ENCODE measurements around the gene SLC2A4.
"Not testable (repeated sequence)": the region's sequence is repeated elsewhere in the genome, so short reads cannot be mapped to it uniquely, and the experiment has no call there.

The SLC2A4 gene

GRCh38 chr17:7281074-7281952, at the start of gene SLC2A4:
TSS of gene SLC2A4 (plus strand) at chr17:7281718. CDS start at chr17:7281935, 217 bp downstream.
- DNase-seq = peak; percentile 82

DNA sequence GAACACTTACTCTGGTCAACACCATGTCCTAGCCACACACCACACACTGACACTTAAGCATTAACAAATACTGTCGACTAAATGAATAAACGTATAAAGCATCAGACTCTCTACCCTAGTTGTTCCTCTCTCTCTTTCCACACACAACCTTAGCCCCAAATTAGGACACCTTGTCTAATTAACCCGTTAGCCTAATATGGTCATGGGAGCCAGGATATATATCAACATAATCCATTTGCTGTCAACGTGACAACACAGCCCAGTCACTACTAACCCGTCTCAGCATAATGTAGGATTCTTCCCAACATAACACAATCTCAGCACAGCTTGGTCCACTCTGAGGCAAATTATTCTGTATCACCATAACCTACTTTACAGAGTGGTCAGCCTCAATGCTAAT, 49.4 kb upstream of the SLC2A4 start:
- no peak for DNase-seq

DNA sequence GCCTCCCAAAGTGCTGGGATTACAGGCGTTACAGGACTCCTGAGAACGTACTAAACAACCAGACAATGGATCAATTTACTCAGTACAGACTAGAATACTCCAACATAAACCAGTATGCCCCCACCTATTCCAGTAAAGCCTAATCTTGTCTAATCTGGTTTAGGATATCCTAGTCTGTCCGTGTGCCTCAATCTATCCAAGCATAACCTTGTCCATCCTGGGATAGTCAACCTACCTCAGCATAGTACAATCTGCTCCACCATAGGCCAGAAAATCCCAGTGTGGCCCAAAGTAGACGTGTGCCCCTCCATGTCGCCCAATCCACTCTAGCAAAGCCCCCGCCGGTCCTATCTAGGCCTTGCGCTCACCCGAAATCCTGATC, 47.8 kb upstream of the SLC2A4 start:
- DNase-seq = no peak

GRCh38 chr17:7234083-7234951, 47.2 kb upstream of the SLC2A4 start, which contains the start of gene DVL2:
TSS of gene DVL2 (minus strand) at chr17:7234517. CDS start at chr17:7234262, 255 bp downstream.
- DNase-seq = peak; percentile 92

GRCh38 chr17:7235693-7236665, 45.5 kb upstream of the SLC2A4 start:
- DNase-seq = no peak

DNA sequence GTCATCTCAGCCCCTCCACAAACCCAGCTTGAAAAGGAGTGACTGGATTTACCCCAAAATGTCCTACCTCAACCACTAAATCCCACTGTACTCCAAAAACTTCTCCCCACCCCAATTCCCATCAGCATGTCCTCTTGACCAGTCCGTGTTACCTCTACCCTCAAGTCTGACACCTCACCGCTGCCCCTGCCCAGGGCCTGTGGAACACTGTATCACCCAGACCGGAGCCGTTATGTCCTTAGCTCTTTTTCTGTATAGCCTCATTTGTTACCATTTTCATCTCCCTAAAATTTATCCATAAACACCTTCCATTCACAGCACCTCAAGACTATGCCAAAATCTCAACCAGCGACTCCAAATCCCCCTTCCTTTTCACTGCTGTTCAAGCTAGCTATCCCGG, 44.7 kb upstream of the SLC2A4 start:
- no peak for DNase-seq

DNA sequence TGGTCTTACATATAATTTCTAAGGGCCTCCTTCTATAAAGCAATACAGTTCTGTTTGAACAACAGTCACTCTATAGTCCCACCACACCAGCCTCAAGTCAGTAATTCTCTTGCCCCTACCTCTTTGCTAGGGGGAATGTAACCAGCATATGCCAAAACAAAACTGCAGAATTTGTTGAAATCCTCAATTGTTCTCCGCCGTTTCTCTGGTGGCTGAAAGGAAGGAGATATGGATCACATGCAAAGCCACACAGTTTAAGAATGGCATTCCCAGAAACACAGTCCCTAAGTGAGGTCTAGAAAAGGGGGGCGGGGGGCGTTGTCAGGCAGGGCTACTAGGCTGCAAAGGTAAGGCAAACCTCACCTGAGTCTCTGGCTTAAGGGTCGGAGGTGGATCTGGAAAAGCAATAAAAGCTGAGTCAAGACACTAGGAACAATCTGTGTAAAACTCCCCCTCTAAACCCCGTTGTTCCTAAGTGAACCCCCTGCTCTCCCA, 44.2 kb upstream of the SLC2A4 start:
- DNase-seq = no peak

GRCh38 chr17:7237761-7238419, 43.6 kb upstream of the SLC2A4 start:
- peak; percentile 82 for DNase-seq

DNA sequence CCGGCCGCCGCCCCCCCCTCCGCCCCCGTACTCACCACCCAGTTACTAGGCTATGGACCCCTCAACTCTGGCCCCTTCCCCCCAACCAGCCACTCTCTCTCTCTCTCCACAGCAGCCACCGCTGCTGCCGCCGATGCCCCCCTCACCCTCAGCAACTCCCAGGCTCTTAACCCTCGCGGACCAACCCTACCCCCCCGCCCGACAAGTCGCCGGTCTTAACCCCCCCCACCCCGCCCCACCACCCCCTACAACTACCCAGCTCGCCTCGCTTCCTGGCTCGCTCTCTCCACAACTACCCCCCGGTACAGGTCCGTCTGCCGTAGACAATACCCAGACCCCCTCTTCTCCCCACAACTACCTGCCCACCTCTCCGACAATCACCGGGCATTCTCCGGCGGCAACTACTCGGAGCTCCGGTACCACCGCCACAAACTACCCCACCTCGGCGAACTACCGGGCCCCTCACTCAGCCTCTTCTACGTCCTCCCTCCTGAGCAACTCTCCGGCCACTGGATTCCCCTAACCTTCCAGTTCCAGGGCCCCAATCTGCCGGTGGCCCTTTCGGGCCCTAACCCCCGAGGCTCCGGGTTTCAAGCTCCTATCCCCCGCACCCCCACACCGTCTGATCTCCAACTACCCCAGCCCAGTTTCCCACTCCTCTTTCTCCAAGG, 43.0 kb upstream of the SLC2A4 start:
- DNase-seq = peak; percentile 47

- peak; percentile 95 for DNase-seq
Observed at GRCh38 chr17:7239091-7240027, 42.2 kb upstream of the SLC2A4 start, which contains the start of gene PHF23. TSS of gene PHF23 (minus strand) at chr17:7239457. CDS start at chr17:7239279, 178 bp downstream.

DNA sequence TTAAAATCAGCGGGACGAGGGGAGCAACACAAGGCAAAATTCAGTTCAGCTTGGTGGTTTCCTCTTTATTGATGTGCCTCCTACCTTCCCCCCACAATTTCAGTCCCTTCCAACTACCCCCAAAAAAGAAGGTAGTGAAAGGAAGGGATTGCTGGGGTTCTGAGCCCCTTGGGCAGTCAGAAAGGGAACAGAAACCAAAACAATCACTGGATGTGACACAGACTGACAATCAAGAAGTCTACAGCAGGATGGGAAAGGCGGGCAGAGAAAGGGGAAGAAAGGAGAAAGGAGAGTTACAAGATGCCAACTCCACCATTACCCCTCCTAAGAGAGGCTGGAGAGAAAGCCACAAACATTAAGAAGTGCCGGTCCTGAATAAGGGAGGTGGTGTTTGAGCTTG, 41.1 kb upstream of the SLC2A4 start:
- DNase-seq = no peak

GRCh38 chr17:7241090-7241733, 40.3 kb upstream of the SLC2A4 start:
- DNase-seq = no peak

- peak; percentile 96 for DNase-seq
Observed at GRCh38 chr17:7241783-7242716, 39.5 kb upstream of the SLC2A4 start, which contains the start of gene GABARAP. TSS of gene GABARAP (minus strand) at chr17:7242449. CDS start at chr17:7242330, 119 bp downstream.

- DNase-seq = peak; percentile 92
Observed at GRCh38 chr17:7242717-7243452, 38.6 kb upstream of the SLC2A4 start.

- DNase-seq = no peak
Observed at GRCh38 chr17:7243453-7243729, 38.1 kb upstream of the SLC2A4 start.

- not testable (repeated sequence) for DNase-seq
Observed at GRCh38 chr17:7243838-7244237, 37.7 kb upstream of the SLC2A4 start.

- no peak for DNase-seq
Observed at GRCh38 chr17:7246779-7247178, 34.7 kb upstream of the SLC2A4 start.

Measured in activated T-cell treated with anti-CD3 and anti-CD28 coated beads, Interleukin-2, amount 50 U/mL, for 1 hour (primary cell).